WTC11 (cell line): ENCODE results near the gene FLCN. TPM values are rescaled to one million over a fixed set of nuclear protein-coding genes. Genes with fewer than 3 reads are reported as not detected.
"Not testable (repeated sequence)": the region's sequence is repeated elsewhere in the genome, so short reads cannot be mapped to it uniquely, and the experiment has no call there.

ENCODE experiments used
- ATAC-seq: fragments of 200-7000 bp; cut with Tn5 transposase; 2 replicates; pipeline ENCODE4 v1.10.0; 2021; ENCODE audit warnings: mild to moderate bottlenecking, moderate library complexity
- CTCF ChIA-PET: fragments of 300-600 bp; sonication (Branson Sonifier 250); formaldehyde crosslinking; loops from one replicate; lab custom pipeline; 2021; ENCODE audit warnings: antibody characterized with exemption; lab: Charles Lee
- POLR2A ChIA-PET: fragments of 350-600 bp; sonication (Branson Sonifier 250); formaldehyde crosslinking; loops from one replicate; lab custom pipeline; 2021; ENCODE audit warnings: antibody characterized with exemption; lab: Charles Lee
- DNase-seq: peaks from one replicate; pipeline ENCODE4 v3.0.0; 2021; ENCODE audit warnings: low spot score
- H3K27ac Mint-ChIP-seq: 2 replicates; pipeline ENCODE4 v1.8.0; 2021; ENCODE audit warnings: mixed read lengths
- H3K27me3 Mint-ChIP-seq: 2 replicates; pipeline ENCODE4 v1.8.0; 2021; ENCODE audit warnings: low read depth, mild to moderate bottlenecking, moderate library complexity, mixed read lengths
- H3K36me3 Mint-ChIP-seq: 2 replicates; pipeline ENCODE4 v1.8.0; 2021; ENCODE audit warnings: mixed read lengths
- H3K4me1 Mint-ChIP-seq: 2 replicates; pipeline ENCODE4 v1.8.0; 2022; ENCODE audit warnings: mixed read lengths
- H3K4me3 Mint-ChIP-seq: 2 replicates; pipeline ENCODE4 v1.8.0; 2021; ENCODE audit warnings: mild to moderate bottlenecking, moderate library complexity, mixed read lengths
- H3K9me3 Mint-ChIP-seq: 2 replicates; pipeline ENCODE4 v1.8.0; 2021; ENCODE audit warnings: mixed read lengths
- ATF1 ChIP-seq: sonication (generic); formaldehyde crosslinking; IDR thresholded peaks from 2 replicates; pipeline ENCODE4 v1.8.1; 2023; ENCODE audit warnings: mild to moderate bottlenecking, moderate library complexity, missing genetic modification reagents
- CBFB ChIP-seq: sonication (generic); formaldehyde crosslinking; IDR thresholded peaks from 2 replicates; pipeline ENCODE4 v1.8.1; 2022; ENCODE audit warnings: mild to moderate bottlenecking, low read depth, missing genetic modification reagents
- CREM ChIP-seq: sonication (generic); formaldehyde crosslinking; IDR thresholded peaks from 2 replicates; pipeline ENCODE4 v1.8.1; 2022; ENCODE audit warnings: mild to moderate bottlenecking, missing genetic modification reagents, moderate library complexity
- IRF2 ChIP-seq: sonication (generic); formaldehyde crosslinking; IDR thresholded peaks from 2 replicates; pipeline ENCODE4 v1.8.0; 2022; ENCODE audit warnings: low read depth, missing genetic modification reagents, borderline replicate concordance
- KAT7 ChIP-seq: sonication (generic); formaldehyde crosslinking; IDR thresholded peaks from 2 replicates; pipeline ENCODE4 v1.8.1; 2023; ENCODE audit warnings: missing genetic modification reagents, mild to moderate bottlenecking, borderline replicate concordance
- MXD4 ChIP-seq: fragments of 250-450 bp; sonication (Bioruptor Pico); IDR thresholded peaks from 2 replicates; pipeline ENCODE4 v1.8.0; 2021; ENCODE audit warnings: mild to moderate bottlenecking, moderate library complexity, borderline replicate concordance
- NFE2L1 ChIP-seq: sonication (generic); formaldehyde crosslinking; IDR thresholded peaks from 2 replicates; pipeline ENCODE4 v1.8.1; 2023; ENCODE audit warnings: missing genetic modification reagents
- NFYB ChIP-seq: sonication (generic); formaldehyde crosslinking; conservative IDR thresholded peaks from 2 replicates; pipeline ENCODE4 v1.8.0; 2022; ENCODE audit warnings: low read depth, missing genetic modification reagents
- OVOL2 ChIP-seq: fragments of 250-450 bp; sonication (Bioruptor Pico); IDR thresholded peaks from 2 replicates; pipeline ENCODE4 v1.9.0; 2021; ENCODE audit warnings: mild to moderate bottlenecking, borderline replicate concordance
- PRRX2 ChIP-seq: fragments of 250-450 bp; sonication (Bioruptor Pico); IDR thresholded peaks from 2 replicates; pipeline ENCODE4 v1.8.0; 2021; ENCODE audit warnings: mild to moderate bottlenecking
- ZNF121 ChIP-seq: sonication (generic); formaldehyde crosslinking; IDR thresholded peaks from 2 replicates; pipeline ENCODE4 v1.8.0; 2023; ENCODE audit warnings: missing genetic modification reagents
- ZNF263 ChIP-seq: sonication (generic); formaldehyde crosslinking; IDR thresholded peaks from 2 replicates; pipeline ENCODE4 v1.8.1; 2022; ENCODE audit warnings: low read depth, mild to moderate bottlenecking, moderate library complexity, missing genetic modification reagents
- ZNF317 ChIP-seq: sonication (generic); formaldehyde crosslinking; IDR thresholded peaks from 2 replicates; pipeline ENCODE4 v1.8.1; 2023; ENCODE audit warnings: low read depth, mild to moderate bottlenecking, moderate library complexity, missing genetic modification reagents, borderline replicate concordance
- total RNA-seq: library from RNA; stranded (reverse); gene quantifications from 3 replicates; pipeline ENCODE4 v1.2.3, GENCODE V29; 2021
- TF ChIP-seq, protein P1 (sequence below): sonication (generic); formaldehyde crosslinking; IDR thresholded peaks from 2 replicates; pipeline ENCODE4 v1.8.0; 2023; ENCODE audit warnings: missing genetic modification reagents
- TF ChIP-seq, protein P2 (sequence below): sonication (generic); formaldehyde crosslinking; IDR thresholded peaks from 2 replicates; pipeline ENCODE4 v1.8.0; 2023; ENCODE audit warnings: missing genetic modification reagents, mild to moderate bottlenecking, borderline replicate concordance
- TF ChIP-seq, protein P3 (sequence below): sonication (generic); formaldehyde crosslinking; IDR thresholded peaks from 2 replicates; pipeline ENCODE4 v1.8.1; 2022; ENCODE audit warnings: missing genetic modification reagents, borderline replicate concordance
- TF ChIP-seq, protein P4 (sequence below): sonication (generic); formaldehyde crosslinking; IDR thresholded peaks from 2 replicates; pipeline ENCODE4 v1.8.1; 2023; ENCODE audit warnings: mild to moderate bottlenecking, missing genetic modification reagents, moderate library complexity

Gene FLCN
- total RNA-seq, 1 experiment from 2014 or later: 40.8 TPM

DNA sequence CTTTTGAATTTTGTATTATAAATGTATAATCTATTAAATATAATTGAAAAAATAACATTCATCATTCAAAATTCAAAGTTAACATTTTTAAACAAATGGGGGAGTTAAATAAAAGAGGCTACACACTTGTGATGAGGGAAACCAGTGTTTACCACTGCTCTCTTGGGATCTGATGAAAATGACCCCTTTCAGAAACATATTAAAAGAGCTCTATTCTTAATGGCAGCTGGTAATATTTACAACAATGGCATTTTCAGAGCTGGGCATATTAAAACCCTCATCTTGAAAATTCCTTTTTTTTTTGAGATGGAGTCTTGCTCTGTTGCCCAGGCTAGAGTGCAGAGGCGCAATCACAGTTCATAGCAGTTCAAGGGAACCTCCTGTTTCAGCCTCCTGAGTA, 19.3 kb upstream of the FLCN start:
- ChIA-PET CTCF (interaction anchor here (1.1 to 1.9 kb wide), 2 partner anchors 13 to 114 kb away, joined by 3 to 4 read pairs; no protein-coding TSS in a partner anchor), POLR2A (no interaction called here)
- no peaks in the 10 kb centered on the region for H3K27me3 Mint-ChIP-seq
- H3K4me3 Mint-ChIP-seq: no peak overlapping the region
- DNase-seq: no peak
- no peaks in the 10 kb centered on the region for H3K9me3 Mint-ChIP-seq
- no peaks in the 10 kb centered on the region for H3K4me1 Mint-ChIP-seq
- no peak overlapping the region for H3K27ac Mint-ChIP-seq
- peaks cover 75% of the 10 kb centered on the region for H3K36me3 Mint-ChIP-seq
- ATAC-seq: no peak
- TF ChIP-seq CBFB (CRISPR knock-in tag) (no peak), ZNF263 (no peak), IRF2 (no peak), PRRX2 (no peak), ATF1 (CRISPR knock-in tag) (no peak), ZNF317 (CRISPR knock-in tag) (no peak), ZNF121 (CRISPR knock-in tag) (no peak), MXD4 (CRISPR knock-in tag) (no peak), NFE2L1 (CRISPR knock-in tag) (no peak), KAT7 (CRISPR knock-in tag) (no peak), OVOL2 (CRISPR knock-in tag) (no peak), CREM (CRISPR knock-in tag) (no peak), NFYB (CRISPR knock-in tag) (no peak)
- TF ChIP-seq, protein P1, sequence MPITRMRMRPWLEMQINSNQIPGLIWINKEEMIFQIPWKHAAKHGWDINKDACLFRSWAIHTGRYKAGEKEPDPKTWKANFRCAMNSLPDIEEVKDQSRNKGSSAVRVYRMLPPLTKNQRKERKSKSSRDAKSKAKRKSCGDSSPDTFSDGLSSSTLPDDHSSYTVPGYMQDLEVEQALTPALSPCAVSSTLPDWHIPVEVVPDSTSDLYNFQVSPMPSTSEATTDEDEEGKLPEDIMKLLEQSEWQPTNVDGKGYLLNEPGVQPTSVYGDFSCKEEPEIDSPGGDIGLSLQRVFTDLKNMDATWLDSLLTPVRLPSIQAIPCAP (CRISPR knock-in tag): no peak
- TF ChIP-seq, protein P2, sequence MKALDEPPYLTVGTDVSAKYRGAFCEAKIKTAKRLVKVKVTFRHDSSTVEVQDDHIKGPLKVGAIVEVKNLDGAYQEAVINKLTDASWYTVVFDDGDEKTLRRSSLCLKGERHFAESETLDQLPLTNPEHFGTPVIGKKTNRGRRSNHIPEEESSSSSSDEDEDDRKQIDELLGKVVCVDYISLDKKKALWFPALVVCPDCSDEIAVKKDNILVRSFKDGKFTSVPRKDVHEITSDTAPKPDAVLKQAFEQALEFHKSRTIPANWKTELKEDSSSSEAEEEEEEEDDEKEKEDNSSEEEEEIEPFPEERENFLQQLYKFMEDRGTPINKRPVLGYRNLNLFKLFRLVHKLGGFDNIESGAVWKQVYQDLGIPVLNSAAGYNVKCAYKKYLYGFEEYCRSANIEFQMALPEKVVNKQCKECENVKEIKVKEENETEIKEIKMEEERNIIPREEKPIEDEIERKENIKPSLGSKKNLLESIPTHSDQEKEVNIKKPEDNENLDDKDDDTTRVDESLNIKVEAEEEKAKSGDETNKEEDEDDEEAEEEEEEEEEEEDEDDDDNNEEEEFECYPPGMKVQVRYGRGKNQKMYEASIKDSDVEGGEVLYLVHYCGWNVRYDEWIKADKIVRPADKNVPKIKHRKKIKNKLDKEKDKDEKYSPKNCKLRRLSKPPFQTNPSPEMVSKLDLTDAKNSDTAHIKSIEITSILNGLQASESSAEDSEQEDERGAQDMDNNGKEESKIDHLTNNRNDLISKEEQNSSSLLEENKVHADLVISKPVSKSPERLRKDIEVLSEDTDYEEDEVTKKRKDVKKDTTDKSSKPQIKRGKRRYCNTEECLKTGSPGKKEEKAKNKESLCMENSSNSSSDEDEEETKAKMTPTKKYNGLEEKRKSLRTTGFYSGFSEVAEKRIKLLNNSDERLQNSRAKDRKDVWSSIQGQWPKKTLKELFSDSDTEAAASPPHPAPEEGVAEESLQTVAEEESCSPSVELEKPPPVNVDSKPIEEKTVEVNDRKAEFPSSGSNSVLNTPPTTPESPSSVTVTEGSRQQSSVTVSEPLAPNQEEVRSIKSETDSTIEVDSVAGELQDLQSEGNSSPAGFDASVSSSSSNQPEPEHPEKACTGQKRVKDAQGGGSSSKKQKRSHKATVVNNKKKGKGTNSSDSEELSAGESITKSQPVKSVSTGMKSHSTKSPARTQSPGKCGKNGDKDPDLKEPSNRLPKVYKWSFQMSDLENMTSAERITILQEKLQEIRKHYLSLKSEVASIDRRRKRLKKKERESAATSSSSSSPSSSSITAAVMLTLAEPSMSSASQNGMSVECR (CRISPR knock-in tag): no peak
- TF ChIP-seq, protein P3, sequence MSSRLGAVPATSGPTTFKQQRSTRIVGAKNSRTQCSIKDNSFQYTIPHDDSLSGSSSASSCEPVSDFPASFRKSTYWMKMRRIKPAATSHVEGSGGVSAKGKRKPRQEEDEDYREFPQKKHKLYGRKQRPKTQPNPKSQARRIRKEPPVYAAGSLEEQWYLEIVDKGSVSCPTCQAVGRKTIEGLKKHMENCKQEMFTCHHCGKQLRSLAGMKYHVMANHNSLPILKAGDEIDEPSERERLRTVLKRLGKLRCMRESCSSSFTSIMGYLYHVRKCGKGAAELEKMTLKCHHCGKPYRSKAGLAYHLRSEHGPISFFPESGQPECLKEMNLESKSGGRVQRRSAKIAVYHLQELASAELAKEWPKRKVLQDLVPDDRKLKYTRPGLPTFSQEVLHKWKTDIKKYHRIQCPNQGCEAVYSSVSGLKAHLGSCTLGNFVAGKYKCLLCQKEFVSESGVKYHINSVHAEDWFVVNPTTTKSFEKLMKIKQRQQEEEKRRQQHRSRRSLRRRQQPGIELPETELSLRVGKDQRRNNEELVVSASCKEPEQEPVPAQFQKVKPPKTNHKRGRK (CRISPR knock-in tag): no peak
- TF ChIP-seq, protein P4, sequence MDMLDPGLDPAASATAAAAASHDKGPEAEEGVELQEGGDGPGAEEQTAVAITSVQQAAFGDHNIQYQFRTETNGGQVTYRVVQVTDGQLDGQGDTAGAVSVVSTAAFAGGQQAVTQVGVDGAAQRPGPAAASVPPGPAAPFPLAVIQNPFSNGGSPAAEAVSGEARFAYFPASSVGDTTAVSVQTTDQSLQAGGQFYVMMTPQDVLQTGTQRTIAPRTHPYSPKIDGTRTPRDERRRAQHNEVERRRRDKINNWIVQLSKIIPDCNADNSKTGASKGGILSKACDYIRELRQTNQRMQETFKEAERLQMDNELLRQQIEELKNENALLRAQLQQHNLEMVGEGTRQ: no peak

DNA sequence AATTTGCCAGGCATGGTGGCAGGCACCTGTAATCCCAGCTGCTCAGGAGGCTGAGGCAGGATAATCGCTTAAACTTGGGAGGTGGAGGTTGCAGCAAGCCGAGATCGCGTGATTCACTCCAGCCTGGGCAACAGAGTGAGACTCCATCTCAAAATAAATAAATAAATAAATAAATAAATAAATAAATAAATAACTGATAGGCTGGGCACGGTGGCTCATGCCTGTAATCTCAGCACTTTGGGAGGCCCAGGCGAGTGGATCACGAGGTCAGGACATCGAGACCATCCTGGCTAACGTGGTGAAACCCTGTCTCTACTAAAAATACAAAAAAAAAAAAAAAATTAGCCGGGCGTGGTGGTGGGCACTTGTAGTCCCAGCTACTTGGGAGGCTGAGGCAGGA, 18.7 kb upstream of the FLCN start:
- H3K9me3 Mint-ChIP-seq, H3K27me3 Mint-ChIP-seq, H3K4me1 Mint-ChIP-seq, H3K27ac Mint-ChIP-seq, POLR2A ChIA-PET, ATAC-seq, DNase-seq, H3K4me3 Mint-ChIP-seq: not testable (repeated sequence)
- CTCF ChIA-PET: interaction anchor here (1.1 to 1.9 kb wide), 2 partner anchors 14 to 114 kb away, joined by 3 to 4 read pairs; no protein-coding TSS in a partner anchor
- H3K36me3 Mint-ChIP-seq: peaks cover 71% of the 10 kb centered on the region
